Suprapubic skin (tissue), 4 donors: ENCODE data around the gene CLN3. TPM values are rescaled to one million over a fixed set of nuclear protein-coding genes. Genes with fewer than 3 reads are reported as not detected.
A peak's percentile ranks its signal among the peaks of the same experiment; 100 is the strongest.
"Not testable (repeated sequence)": the region's sequence is repeated elsewhere in the genome, so short reads cannot be mapped to it uniquely, and the experiment has no call there.

Source experiments
- DNase-seq, 2 donors: peaks; one replicate each; pipeline ENCODE4 v3.0.0-alpha.2; 2019; ENCODE audit warnings: low spot score in 2 of 2
- H3K27ac ChIP-seq: fragments of 200-600 bp; sonication (generic); one replicate; pipeline ENCODE4 v1.5.1; 2019
- H3K27me3 ChIP-seq: fragments of 200-600 bp; sonication (generic); one replicate; pipeline ENCODE4 v1.5.1; 2019
- H3K36me3 ChIP-seq: fragments of 200-600 bp; sonication (generic); one replicate; pipeline ENCODE4 v1.5.1; 2019
- H3K4me1 ChIP-seq: fragments of 200-600 bp; sonication (generic); one replicate; pipeline ENCODE4 v1.5.1; 2019
- H3K4me3 ChIP-seq: fragments of 200-600 bp; sonication (generic); one replicate; pipeline ENCODE4 v1.5.1; 2019; ENCODE audit warnings: mild to moderate bottlenecking
- H3K9me3 ChIP-seq: fragments of 200-600 bp; sonication (generic); one replicate; pipeline ENCODE4 v1.5.1; 2019
- WGBS: methylation state at CpG from one replicate; pipeline ENCODE4 v1.1.5; 2018; 5-methylcytosine and 5-hydroxymethylcytosine counted together
- total RNA-seq, 4 donors: library from RNA; depleted of rRNA; stranded (reverse); fragments of >200 nt; gene quantifications; one replicate each; pipeline ENCODE4 v1.1.0, GENCODE V29; 2016

Gene CLN3
- total RNA-seq, 4 donors from 2014 or later, result 26.0 to 62.9 (median 35.1) TPM

DNA sequence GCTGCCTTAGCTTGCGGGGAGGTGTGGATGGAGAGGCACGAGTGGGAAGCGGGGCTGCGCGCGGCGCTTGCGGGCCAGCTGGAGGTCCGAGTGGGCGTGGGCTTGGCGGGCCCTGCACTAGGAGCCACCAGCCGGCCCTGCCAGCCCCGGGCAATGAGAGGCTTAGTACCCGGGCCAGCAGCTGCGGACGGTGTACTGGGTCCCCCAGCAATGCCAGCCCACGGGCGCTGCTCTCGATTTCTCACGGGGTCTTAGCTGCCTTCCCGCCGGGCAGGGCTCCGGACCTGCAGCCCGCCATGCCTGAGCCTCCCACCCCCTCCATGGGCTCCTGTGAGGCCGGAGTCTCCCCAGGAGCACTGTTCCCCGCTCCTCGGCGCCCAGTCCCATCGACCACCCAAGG is 56.5 kb downstream of the CLN3 start:
- DNase-seq, result peak in 1 of 2 donors; percentile 37
- H3K36me3 ChIP-seq, H3K4me3 ChIP-seq, H3K27me3 ChIP-seq, H3K9me3 ChIP-seq, H3K27ac ChIP-seq, H3K4me1 ChIP-seq: not testable (repeated sequence)
- no CpG with 5 or more reads among the region's 29 CpGs for WGBS

Other genes starting within 250 kb of the CLN3 start
- gene SBK1, start 199.5 kb downstream of the CLN3 start, total RNA-seq, result 1 to 10 TPM in 3 of 4 donors, under 1 TPM in 1; 0.49 to 2.7 (median 2.2) TPM
- 10 to 100 TPM in 1 of 4 donors, 1 to 10 TPM in 1, under 1 TPM in 2; 0.45 to 30.7 (median 1.5) TPM for gene NPIPB6, start 128.6 kb downstream of the CLN3 start, total RNA-seq
- 100 to 1,000 TPM; 221 to 364 (median 267) TPM for gene EIF3CL, start 88.2 kb downstream of the CLN3 start, total RNA-seq
- gene NPIPB7, start 19.7 kb downstream of the CLN3 start, total RNA-seq, result not detected
- gene APOBR, start 2.6 kb upstream of the CLN3 start, total RNA-seq, result 1 to 10 TPM in 3 of 4 donors, under 1 TPM in 1; 0.57 to 4.3 (median 1.9) TPM
- gene IL27, start 14.8 kb upstream of the CLN3 start, total RNA-seq, result under 1 TPM in 1 of 4 donors, not detected in 3; 0.52 TPM
- gene NUPR1, start 46.9 kb upstream of the CLN3 start, total RNA-seq, result 10 to 100 TPM; 33.0 to 64.3 (median 42.2) TPM
- 10 to 100 TPM; 20.2 to 36.1 (median 24.8) TPM for gene SGF29, start 61.8 kb upstream of the CLN3 start, total RNA-seq
- not detected for gene SULT1A2, start 105.0 kb upstream of the CLN3 start, total RNA-seq
- gene SULT1A1, start 118.0 kb upstream of the CLN3 start, total RNA-seq, result 1 to 10 TPM; 1.1 to 9.4 (median 2.6) TPM
- 1 to 10 TPM in 2 of 4 donors, not detected in 2; 1.0 to 4.9 TPM for gene NPIPB8, start 146.0 kb upstream of the CLN3 start, total RNA-seq
- gene EIF3C, start 219.4 kb upstream of the CLN3 start, total RNA-seq, result 100 to 1,000 TPM; 105 to 235 (median 181) TPM